ENCODE results near the gene PKN2. TPM values are rescaled to one million over a fixed set of nuclear protein-coding genes. Genes with fewer than 3 reads are reported as not detected.
A peak's percentile ranks its signal among the peaks of the same experiment; 100 is the strongest.

Gene PKN2
- total RNA-seq, 1 experiment from 2014 or later: 32.5 TPM

- no peak overlapping the region for H2BK120ac ChIP-seq (ENCODE audit: low read depth, low read length, poor library complexity, severe bottlenecking)
- peak; percentile 25 for DNase-seq
- no peaks in the 10 kb centered on the region for H3K4me1 ChIP-seq (ENCODE audit: insufficient read depth, low read length)
- no peak overlapping the region for H3K9ac ChIP-seq (ENCODE audit: extremely low read depth, insufficient read length, low read length)
- Mint-ChIP-seq H3K9me3 (no peaks in the 10 kb centered on the region), H3K36me3 (ENCODE audit: insufficient read depth in 1 of 3, low read depth in 3 of 3) (peaks cover 2 to 12% (median 10%) of the 10 kb centered on the region in 3 experiments; a peak in 6 of 7 replicates), H3K27ac (0 out of 7 replicates have a peak overlapping the region, but pooled peaks of 1 of the 3 experiments have one; percentile 7), H3K4me1 (peaks cover 5 to 9% of the 10 kb centered on the region in 2 experiments; a peak in 3 of 4 replicates), H3K27me3 (ENCODE audit: low read depth) (no peaks in the 10 kb centered on the region), H3K4me3 (no peak overlapping the region)
- H3K79me2 ChIP-seq (ENCODE audit: insufficient read depth, low read length): no peaks in the 10 kb centered on the region
- no peak overlapping the region for H3K18ac ChIP-seq (ENCODE audit: insufficient read length, low read depth, low read length)
- H3K14ac ChIP-seq (ENCODE audit: insufficient read depth, low read length): no peak overlapping the region
- H3K9me3 ChIP-seq (ENCODE audit: control insufficient read depth, low read depth, low read length): no peaks in the 10 kb centered on the region
- H2BK20ac ChIP-seq (ENCODE audit: low read depth, low read length, poor library complexity, severe bottlenecking): no peak overlapping the region
- H2BK15ac ChIP-seq (ENCODE audit: low read depth, low read length): no peak overlapping the region
- H2AFZ ChIP-seq (ENCODE audit: low read length): no peak overlapping the region
- H3K23ac ChIP-seq (ENCODE audit: insufficient read length, low read depth, low read length): no peak overlapping the region
- H3K4me2 ChIP-seq (ENCODE audit: insufficient read depth, insufficient read length, low read length): no peak overlapping the region
- no CpG with 5 or more reads among the region's 6 CpGs for WGBS (ENCODE audit: extremely low coverage, insufficient read length, low lambda C conversion rate)
- no peak overlapping the region for H2AK5ac ChIP-seq (ENCODE audit: insufficient read length, low read length)
- H2BK5ac ChIP-seq (ENCODE audit: insufficient read length, low read length): no peak overlapping the region
- H2BK12ac ChIP-seq (ENCODE audit: insufficient read length, low read depth, low read length): no peak overlapping the region
- no peaks in the 10 kb centered on the region for H3K79me1 ChIP-seq (ENCODE audit: insufficient read depth, low read depth, low read length, poor library complexity, severe bottlenecking)
- no peak overlapping the region for H3T11ph ChIP-seq (ENCODE audit: low read length)
- no peaks in the 10 kb centered on the region for H4K20me1 ChIP-seq (ENCODE audit: control insufficient read depth, insufficient read depth, insufficient read length)
- H3K23me2 ChIP-seq (ENCODE audit: insufficient read length, low read depth, low read length, poor library complexity, severe bottlenecking): no peaks in the 10 kb centered on the region
- H4K91ac ChIP-seq (ENCODE audit: insufficient read length, low read depth, low read length): no peak overlapping the region
- H3K27ac ChIP-seq (ENCODE audit: insufficient read length, low read depth, low read length): no peak overlapping the region
- H3K56ac ChIP-seq (ENCODE audit: insufficient read length, low read depth, low read length): no peak overlapping the region
- no peak for TF ChIP-seq CTCF (conservative IDR thresholded peaks at IDR 0.05)
- H3K4ac ChIP-seq (ENCODE audit: low read depth, low read length): no peak overlapping the region
- no peaks in the 10 kb centered on the region for H3K27me3 ChIP-seq (ENCODE audit: insufficient read depth, low read length)
- H4K5ac ChIP-seq (ENCODE audit: insufficient read length, low read depth, low read length): no peak overlapping the region
- no peak overlapping the region for H4K8ac ChIP-seq (replicated peaks; ENCODE audit: insufficient read length, low read depth, low read length)
These were observed 69.4 kb downstream of the PKN2 start for GRCh38 chr1:88753506-88753905.
